CD4-positive, alpha-beta T cell treated with Interleukin-4 for 4 hours (primary cell): ENCODE measurements around the gene ZNF525.
"Not testable (repeated sequence)": the region's sequence is repeated elsewhere in the genome, so short reads cannot be mapped to it uniquely, and the experiment has no call there.

ENCODE experiments used
- DNase-seq: peaks from one replicate; pipeline ENCODE4 v3.0.0-alpha.2; 2020

The ZNF525 gene

DNA sequence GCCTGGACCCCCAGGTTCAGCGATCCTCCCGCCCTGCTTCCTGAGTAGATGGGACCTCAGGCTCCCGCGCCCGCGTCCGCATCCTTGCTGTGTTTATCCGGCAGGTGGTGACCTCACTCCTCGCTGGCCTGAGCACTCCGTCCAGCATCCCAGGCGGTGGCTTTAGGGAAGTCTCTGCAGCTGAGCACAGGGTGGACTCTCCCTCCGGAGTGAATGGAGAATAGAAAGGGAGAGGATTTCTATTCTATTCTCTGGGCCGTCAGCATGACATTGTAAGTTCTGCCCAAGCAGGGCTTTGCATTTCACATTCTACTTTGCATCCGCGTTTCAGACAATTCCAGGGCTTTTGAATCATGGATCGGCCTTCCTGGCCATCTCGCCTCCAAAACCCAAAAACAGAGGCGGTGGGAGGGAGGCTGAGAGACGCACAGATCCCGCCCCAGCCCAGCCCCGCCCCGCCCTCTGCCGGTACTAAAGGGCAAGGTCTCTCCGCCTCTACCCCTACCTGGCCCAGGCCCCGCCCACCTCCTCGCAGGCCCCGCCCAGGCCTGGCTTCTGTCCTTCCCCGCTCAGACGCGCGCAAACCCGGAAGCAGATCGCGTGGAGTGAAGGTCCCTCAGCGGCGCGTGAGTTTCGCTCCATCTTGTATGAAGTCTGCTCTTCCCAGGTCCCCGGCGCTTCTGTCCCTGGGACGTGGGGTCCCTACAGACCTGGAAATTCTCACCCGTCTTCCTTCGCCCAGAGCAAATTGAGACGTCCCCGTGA, at the start of gene ZNF525:
TSS of gene ZNF525 (plus strand) at position 572 of the 765 bp plus-strand sequence. CDS start 6,577 bp downstream, outside the sequence.
- DNase-seq, result peak; percentile 94

DNA sequence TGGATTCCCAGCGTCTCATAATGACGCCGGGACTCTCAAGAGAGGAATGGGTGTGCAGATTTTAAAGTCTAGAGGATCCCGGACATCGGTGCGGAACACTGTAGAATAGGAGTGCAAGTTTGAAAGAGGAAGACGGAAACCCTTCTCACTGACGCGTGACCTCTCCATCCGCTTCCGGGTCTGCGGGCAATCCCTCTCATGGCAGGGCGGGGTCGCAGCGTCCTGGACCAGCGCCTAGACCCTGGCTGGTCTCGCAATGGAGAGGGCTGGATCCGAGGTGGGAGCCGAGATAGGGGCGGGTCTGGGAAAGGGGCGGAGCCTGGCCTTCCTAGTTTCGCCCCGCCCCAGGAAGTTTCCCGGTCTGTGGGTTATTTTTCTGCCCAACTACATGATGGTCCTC, 36.5 kb upstream of the ZNF525 start:
- no peak for DNase-seq

DNA sequence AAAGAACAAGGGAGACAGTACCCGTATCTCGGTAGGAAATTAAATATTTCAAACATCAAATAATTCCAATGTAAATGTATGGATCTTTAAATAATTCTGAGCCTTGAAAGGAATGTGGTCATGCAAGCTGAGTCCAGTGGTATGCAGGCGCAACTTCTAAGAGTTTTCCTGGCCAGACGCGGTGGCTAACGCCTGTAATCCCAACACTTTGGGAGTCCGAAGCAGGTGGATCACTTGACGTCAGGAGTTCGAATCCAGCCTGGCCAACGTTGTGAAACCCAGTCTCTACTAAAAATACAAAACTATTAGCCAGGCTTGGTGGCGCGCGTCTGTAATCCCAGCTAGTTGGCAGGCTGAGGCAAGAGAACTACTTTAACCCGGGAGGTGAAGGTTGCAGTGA, 33.0 kb upstream of the ZNF525 start:
- DNase-seq, result no peak

DNA sequence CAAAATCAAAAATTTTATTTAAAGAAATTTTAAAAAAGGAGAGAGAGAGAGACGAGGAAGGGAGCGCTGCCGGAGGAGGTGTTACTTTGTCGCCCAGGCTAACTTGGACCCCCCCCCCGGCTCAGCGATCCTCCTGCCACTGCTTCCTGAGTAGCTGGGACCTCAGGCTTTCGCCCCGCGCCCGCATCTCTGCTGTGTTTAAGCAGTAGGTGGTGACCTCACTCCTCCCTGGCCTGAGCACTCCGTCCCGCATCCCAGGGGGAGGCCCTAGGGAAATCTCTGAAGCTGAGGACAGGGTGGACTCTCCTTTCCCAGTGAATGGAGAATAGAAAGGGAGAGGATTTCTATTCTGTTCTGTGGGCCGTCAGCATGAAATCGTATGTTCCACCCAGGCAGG, 32.4 kb upstream of the ZNF525 start:
- peak; percentile 11 for DNase-seq

DNA sequence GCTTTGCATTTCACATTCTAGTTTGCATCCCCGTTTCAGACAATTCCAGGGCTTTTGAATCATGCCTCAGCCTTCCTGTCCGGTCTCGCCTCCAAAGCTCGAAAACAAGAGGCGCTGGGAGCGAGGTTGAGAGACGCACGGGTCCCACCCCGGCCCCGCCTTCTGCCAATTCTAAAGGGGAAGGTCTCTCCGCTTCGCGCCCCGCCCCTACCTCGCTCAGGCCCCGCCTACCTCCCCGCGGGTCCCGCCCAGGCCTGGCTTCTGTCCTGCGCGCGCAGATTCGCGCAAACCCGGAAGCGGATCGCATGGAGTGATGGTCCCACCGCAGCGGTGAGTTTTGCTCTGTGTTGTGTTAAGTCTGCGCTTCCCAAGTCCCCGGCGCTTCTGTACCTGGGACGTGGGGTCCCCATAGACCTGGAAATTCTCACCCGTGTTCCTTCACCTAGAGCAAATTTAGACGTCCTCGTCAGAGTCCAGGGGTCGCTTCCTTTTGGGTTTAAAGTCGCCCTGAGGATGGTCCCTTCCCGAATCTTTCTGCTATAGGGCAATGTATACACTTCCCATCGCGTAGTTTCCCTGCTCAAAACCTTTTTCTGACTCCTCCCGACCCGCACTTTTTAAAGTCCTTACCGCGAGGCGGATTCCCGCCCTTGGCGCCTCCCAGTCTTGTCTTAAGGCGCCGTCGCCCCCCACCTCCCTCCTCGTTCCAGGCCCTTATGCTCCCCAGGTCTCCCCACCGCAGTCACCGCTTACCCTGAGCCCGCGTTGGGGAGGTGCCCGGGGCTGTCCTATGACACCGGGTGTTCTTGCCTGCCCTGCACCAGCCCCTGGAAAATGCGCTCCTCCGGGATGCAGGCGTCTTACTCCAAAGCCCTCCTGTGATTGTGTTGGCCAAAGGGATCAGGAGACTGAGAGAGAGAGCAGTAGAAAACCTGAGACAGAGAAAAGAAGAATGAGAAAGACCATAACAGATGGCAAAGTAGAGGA, 31.7 kb upstream of the ZNF525 start, which contains the start of gene ZNF845:
TSS of gene ZNF845 (plus strand) at position 287 of the 987 bp plus-strand sequence. CDS start 7,559 bp downstream, outside the sequence.
- peak; percentile 91 for DNase-seq

DNA sequence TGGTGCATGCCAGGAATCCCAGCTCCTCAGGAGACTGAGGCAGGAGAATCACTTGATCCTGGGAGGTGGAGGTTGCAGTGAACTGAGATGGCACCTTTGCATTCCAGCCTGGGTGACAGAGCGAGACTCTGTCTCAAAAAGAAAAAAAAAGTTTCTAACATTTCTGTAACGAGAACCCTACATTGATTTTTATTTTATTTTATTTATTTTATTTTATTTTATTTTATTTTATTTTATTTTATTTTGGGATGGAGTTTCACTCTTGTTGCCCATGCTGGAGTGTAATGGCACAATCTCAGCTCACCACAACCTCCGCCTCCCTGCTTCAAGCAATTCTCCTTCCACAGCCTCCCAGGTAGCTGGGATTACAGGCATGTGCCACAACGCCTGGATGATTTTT, 21.1 kb upstream of the ZNF525 start:
- not testable (repeated sequence) for DNase-seq

DNA sequence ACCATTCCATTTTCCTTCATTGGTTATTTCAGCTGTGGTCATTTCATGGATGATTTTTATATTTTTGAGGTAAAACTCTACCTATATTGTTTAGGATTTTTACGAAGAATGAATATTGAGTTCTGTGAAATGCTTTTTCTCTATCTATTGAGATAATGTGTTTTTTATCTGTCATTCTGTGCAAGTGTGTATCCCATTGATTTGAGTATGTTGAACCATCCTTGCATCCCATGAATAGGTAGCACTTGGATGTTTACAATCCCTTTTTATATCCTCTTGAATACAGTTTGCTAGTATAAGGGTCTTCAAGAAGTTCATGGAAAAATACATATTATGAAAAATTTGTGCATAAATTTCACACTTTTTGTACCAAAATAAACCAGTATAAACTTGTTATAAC, 9.8 kb upstream of the ZNF525 start:
- no peak for DNase-seq

DNA sequence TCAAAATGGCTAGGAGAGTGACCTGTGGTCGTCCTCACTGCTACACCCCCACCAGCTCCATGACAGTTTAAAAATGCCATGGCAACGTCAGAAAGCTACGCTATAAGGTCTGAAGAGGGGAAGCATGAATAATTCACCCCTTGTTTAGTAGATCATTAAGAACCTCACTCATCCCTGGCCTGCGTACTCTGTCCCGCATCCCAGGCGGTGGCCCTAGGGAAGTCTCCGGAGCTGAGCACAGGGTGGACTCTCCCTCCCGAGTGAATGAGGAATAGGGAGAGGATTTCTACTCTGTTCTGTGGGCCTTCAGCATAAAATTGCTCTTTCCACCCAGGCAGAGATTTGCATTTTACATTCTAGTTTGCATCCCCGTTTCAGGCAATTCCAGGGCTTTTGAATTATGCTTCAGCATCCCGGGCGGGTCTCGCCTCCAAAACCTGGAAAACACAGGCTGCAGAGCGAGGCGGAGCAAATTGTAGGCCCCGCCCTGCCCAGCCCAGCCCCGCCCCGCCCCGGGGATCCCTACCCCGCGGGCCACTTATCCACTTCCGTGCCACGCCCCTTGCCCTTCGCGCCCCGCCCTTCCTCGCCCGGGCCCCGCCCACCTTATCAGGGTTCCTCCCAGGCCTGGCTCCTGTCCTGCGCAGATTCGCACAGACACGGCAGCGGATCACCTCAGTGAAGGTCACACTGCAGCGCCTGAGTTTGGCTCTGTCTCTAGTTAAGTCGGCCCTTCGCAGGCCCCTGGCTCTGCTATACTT, 7.5 kb upstream of the ZNF525 start:
- no peak for DNase-seq

DNA sequence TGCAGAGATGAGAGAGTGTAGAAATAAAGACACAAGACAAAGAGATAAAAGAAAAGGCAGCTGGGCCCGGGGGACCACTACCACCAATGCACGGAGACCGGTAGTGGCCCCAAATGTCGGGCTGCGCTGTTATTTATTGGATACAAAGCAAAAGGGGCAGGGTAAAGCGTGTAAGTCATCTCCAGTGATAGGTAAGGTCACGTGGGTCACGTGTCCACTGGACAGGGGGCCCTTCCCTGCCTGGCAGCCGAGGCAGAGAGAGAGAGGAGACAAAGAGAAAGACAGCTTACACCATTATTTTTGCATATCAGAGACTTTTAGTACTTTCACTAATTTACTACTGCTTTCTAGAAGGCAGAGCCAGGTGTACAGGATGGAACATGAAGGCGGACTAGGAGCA, 5.4 kb upstream of the ZNF525 start:
- not testable (repeated sequence) for DNase-seq

DNA sequence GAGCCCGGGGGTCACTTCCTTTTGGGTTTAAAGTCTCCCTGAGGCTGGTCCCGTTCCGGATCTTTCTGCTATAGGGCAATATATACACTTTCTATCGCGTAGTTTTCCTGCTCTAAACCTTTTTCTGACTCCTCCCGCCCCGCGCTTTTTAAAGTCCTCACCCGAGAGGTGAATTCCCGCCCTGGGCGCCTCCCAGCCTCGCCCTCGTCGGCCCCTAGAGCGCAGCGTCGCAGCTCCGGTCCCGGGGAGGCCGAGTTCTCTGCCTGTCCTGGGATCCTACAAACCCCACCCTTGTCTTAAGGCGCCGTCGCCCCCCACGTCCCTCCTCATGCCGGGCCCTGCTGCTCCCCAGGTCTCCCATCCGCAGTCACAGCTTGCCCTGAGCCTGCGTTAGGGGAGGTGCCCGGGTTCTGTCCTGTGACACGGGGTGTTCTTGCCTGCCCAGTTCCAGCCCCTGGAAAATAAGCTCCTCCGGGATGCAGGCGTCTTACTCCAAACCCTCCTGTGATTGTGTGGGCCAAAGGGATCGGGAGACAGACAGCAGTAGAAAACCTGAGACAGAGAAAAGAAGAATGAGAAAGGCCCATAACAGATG, 491 bp downstream of the ZNF525 start:
- peak; percentile 39 for DNase-seq

DNA sequence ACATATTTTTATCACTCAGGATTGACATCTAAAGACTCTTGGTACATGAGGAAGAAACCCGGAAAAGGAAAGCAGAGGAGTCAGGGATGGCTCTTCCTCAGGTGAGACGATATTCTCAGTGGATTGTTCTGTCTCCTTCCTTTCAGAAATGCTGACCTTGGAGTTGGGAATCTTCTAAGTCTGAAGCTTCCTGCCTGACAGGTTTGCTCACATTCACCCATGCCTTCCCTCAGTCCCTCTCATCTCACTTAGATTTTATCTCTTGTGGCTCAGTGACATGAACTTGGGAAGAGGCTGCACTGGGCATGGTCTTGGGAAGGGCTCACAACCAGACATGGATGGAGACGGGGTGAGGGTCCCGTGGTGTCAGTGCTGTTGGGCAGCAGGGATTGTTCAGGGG, 6.7 kb downstream of the ZNF525 start:
- DNase-seq, result no peak

DNA sequence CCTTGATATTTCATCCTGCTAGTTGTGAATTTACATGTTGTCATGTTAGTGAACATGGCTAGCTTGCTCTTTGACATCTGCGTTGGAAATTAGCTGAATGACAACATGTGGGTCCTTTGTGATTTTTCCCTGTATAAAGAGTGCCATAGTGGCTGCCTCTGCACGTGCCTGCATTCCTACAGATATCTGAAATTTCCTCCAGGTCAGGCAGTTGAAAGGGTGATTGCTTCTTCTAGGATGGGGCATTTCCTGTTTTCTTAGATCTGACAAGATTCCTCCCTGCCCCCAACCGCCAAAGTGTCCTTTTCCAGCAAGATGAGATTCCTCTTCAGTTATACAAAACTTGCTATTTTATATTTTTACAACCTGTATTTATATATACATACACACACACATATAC, 8.8 kb downstream of the ZNF525 start:
- DNase-seq, result no peak

DNA sequence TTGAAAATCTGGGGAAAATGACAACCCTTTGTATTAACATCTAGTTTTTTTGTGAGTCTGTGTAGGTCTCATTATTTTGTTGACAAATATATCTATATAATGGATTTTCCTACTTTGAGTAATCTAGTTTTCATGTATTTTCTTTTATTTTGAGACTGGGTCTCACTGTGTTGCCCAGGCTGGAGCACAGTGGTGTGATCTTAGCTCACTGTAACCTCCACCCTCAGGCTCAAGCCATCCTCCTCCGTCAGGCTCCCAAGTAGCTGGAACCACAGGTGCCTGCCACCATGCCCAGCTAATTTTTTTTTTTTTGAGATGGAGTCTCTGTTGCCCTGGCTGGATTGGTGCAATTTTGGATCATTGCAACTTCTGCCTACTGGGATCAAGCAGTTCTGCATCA, 9.2 kb downstream of the ZNF525 start:
- no peak for DNase-seq

DNA sequence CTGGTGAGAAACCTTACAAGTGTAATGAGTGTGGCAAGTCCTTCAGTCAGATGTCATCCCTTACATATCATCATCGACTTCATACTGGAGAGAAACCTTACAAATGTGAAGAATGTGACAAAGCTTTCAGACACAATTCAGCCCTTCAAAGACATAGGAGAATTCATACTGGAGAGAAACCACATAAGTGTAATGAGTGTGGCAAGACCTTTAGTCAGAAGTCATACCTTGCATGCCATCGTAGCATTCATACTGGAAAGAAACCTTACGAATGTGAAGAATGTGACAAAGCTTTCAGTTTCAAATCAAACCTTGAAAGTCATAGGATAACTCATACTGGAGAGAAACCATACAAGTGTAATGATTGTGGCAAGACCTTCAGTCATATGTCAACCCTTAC, 15.9 kb downstream of the ZNF525 start:
- DNase-seq, result no peak

DNA sequence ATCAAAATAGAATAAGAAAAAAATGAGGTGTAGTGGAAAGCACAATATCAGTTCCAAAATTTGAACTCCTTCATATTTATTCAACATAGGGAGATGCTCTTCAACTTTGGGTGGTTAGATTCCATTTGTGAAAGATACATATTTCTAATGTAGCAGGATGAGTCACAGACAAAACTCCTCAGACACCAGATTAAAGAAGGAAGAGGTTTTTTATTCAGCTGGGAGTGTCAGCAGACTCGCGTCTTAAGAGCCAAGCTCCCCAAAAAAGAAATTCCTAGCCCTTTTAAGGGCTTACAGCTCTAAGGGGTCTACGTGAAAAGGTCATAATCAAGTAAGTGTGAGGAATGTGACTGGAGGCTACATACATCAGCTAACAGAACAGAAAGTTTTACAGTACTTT, 22.7 kb downstream of the ZNF525 start:
- DNase-seq, result no peak

DNA sequence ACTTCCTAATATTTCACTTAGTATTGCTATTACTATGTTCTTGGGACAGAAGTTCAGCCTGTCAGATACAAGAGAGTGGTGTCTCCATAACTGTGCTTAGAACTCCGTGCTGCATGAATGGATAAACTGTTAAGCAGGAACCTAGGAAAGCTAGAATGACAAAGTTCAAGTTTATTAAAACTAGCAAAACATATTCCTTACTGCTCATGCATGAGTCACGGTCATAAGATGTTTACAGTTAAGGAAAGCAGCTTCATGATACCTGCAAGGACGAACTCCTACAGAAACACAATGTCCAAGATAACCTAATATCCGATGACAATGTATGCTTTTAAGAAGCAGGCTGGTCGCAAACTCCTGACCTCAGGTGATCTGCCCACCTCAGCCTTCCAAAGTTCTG, 23.4 kb downstream of the ZNF525 start:
- no peak for DNase-seq

DNA sequence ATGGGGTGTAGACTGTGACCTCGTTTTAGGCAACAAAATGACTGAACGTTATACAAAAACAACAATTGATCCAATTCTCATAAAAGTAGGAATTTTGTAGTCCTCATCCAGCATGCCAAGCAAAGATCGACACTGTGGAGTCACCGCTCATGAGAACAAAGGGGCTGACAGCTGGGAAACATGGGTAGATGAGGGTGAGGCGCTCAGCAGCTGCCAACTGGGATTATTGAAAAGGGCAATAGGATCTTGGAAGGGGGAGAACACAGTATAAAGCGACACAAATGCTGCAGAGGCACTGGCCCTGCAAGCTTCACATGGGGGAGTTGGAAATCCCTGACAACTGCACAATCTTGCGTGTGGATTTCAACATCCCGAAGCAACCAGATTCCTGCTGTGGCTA, 24.1 kb downstream of the ZNF525 start:
- DNase-seq, result no peak

DNA sequence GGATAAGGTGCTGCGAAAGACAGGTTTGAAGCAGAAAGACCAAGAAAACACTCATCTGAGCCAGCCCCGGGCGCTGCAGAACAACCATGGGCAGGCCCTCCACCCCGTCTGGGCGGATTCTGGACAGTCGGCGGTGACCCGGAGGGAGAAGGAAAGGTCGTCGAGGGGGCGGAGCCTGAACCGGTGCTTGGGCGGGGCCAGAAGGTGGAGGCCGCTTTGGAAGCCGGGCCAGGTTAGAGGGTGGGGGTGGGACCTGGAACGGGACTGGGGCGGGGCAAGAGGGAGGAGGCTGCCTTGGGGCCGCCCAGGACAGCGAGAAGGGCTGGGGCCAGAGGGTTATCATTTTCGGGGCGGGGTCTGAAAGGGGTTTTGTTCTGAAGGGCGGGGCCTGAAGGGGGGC, 24.5 kb downstream of the ZNF525 start:
- no peak for DNase-seq

DNA sequence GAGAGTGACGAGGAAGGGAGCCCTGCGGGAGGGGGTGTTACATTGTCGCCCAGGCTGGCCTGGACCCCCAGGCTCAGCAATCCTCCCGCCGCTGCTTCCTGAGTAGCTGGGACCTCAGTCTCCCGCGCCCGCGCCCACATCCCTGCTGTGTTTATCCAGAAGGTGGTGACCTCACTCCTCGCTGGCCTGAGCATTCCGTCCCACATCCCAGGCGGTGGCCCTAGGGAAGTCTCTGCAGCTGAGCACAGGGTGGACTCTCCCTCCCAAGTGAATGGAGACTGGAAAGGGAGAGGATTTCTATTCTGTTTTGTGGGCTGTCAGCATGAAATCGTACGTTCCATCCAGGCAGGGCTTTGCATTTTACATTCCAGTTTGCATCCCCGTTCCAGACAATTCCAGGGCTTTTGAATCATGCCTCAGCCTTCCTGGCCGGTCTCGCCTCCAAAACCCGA, 29.0 kb downstream of the ZNF525 start:
- no peak for DNase-seq

DNA sequence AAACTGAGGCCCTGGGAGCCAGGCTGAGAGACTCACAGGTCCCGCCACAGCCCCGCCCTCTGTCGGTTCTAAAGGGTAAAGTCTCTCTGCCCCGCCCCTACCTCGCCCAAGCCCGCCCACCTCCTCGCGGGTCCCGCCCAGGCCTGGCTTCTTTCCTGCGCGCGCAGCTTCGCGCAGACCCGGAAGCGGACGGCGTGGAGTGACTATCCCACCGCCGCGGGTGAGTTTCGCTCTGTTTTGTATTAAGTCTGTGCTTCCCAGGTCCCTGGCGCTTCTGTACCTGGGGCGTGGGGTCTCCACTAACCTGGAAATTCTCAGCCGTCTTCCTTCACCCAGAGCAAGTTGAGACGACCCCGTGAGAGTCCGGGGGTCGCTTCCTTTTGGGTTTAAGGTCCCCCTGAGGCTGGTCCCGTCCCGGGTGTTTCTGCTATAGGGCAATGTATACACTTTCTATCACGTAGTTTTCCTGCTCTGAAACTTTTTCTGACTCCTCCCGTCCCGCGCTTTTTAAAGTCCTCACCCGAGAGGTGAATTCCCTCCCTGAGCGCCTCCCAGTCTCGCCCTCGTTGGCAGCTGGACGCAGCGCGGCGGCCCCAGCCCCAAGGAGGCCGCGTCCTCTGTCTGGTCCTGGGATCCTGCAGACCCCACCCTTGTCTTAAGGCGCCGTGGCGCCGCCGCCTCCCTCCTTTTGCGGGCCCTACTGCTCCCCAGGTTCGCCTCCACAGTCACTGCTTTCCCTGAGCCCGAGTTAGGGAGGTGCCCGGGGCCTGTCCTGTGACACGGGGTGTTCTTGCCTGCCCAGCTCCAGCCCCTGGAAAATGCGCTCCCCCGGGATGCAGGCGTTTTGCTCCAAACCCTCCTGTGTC, 29.7 kb downstream of the ZNF525 start, which contains the start of gene ZNF765:
TSS of gene ZNF765 (plus strand) at position 176 of the 866 bp plus-strand sequence. CDS start 2,867 bp downstream, outside the sequence.
- DNase-seq, result peak; percentile 94

DNA sequence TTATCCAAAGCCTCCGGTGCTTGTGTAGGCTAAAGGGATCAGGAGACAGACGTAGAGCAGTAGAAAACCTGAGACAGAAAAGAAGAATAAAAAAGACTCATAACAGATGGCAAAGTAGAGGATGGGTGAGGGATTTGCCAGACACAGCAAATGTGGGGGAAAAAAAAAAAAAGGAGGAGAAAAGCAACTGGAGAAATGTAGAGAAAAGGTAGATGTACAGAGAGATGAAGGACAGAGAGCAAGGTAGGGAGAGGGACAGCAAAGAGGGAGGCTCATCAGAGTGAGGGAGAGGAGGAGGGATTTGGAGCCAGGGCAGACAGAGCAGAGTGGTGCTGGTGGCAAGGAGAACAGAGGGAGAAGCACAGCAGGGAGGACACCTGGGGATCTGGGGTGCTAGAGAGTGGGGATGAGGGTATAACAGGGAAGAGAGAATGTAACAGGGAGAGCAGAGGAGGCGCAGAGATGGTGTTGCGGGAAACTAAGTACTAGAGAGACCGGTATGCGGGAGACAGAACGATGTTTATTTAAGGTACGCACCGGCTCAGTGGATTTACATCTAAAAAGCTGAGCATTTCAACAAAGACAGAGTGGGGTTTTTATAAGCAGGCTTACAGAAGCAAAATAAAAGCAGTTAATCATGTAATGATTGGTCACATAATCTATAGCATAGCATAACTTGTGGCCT, 30.5 kb downstream of the ZNF525 start:
- not testable (repeated sequence) for DNase-seq
